Measurements from ENCODE around the gene XPC.
A peak's percentile ranks its signal among the peaks of the same experiment; 100 is the strongest.

The XPC gene

DNA sequence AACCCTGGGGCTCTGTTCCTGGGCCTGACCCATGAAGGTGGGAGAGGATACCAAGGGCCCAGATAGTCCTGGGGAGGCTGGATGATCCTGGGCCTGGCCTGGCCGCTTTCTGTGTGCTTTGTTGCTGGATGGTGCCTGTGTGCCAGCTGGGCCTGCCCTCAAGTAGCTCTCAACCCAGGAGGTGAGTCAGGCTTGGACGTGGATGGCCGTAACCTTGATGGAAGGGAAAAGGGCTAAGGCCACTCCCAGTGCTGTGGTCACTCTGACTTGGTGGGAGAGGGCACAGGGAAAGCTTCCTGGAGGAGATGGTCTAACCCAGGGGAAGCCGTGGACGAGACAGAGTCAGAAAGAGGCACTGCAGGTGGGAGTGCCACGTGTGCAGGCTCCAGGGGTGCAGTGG, 44.1 kb downstream of the XPC start:
- no peak for DNase-seq

DNA sequence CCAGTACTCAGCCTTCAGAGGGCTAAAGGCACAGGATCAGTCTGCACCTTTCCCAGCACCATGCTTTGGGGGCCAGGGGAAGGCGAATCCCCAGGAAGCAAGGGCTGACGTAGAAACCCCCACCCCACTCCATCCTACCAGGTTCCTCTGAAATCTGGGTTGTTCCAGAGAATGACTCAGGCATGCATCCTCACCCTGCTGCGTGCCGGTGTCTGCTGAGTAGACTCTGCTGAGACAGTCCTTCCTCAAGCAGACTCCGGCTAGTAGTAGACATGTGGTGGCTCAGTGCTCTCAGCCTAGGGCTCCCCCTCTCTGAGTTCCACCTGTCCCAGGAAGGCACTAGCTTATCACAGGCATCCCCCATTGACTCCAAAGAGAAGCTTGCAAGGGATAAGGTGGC, 44.5 kb downstream of the XPC start:
- peak in 1 of 51 donors; percentile 50 for DNase-seq

DNA sequence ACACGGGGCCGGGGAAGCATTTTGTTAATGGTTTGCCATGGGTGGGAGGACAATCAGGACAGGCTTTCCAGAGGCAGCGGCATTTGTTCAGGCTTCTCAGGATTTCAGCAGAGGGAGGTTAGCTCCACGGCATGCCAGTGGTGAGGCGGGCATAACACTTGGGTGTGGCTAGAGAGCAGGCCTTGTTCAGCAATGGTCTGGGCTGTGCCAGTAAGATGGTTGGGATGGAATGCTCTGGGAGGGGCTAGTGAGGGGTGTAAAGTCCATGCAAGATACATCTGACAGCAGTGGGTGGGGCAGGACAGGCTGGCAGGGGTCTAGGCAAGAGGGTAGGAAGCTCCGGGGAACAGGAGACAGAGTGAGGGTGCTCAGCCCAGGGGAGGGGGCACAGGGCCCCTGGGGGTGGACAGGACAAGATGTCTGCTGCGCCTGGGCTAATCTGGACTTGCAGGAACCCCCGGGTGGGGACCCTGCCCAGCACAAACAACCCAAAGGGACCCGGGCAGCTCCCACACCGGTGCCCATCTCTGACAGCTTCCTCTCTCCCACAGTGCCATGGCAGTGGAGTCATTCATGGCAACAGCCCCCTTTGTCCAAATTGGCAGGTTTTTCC, 45.1 kb downstream of the XPC start:
- DNase-seq: no peak

GRCh38 chr3:14132689-14133088, 45.7 kb downstream of the XPC start:
- no peak for DNase-seq

DNA sequence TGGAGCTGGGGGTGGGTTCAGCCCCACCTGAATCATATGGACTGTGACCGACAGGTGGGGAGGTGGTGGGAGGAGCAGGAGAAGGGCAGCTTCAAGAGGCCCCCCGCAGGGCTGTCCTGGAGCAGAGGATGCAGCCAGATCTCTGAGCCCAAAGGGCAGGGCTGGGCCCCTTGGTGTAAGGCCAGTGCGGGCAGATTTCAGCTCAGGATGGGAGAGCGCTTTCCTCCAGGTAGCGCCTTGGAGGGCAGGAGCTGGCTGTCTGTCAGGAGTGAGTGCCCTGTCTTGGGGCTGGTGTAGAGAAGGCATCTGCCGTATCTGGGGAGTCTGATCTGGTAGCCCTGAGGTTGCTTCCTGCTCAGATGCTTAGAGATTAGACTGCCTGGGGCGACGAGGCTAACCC, 46.3 kb downstream of the XPC start:
- no peak for DNase-seq

DNA sequence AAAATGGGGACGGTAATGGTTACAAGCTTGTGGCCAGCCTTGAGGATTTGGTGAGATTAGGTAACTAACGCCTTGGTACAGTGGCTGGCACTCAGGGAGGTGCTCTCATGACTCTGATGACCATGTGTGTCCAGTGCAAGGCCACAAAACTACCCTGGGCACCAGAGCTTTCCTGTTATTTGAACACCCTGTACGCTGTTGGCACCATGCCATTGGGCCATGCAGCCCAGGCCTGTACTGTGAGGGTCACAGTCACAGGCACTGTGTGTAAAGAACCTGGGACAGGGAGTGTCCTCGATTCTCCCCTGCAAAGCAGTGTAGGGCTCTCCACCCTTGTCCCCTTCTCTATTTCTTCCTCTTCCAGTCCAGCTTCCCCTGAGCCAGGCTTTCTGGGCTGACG, 47.3 kb downstream of the XPC start:
- no peak for DNase-seq

- DNase-seq: no peak
Measured at GRCh38 chr3:14130707-14131106, 47.7 kb downstream of the XPC start.

GRCh38 chr3:14130230-14130629, 48.2 kb downstream of the XPC start:
- no peak for DNase-seq

DNA sequence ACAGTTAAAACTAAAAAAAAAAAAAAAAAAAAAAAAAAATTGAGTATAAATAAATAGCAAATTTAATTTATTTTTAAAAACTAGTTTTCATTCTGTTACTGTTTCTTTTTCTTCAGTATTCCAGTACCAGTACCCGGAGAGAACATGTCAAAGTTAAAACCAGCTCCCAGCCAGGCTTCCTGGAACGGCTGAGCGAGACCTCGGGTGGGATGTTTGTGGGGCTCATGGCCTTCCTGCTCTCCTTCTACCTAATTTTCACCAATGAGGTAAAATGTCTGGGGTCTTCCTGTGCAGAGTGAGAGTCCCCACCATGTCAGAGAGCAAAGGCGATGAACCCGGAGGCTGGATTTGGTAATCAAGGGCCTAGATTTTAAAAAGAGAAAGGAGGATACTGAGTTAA, 49.1 kb downstream of the XPC start:
- DNase-seq: no peak

DNA sequence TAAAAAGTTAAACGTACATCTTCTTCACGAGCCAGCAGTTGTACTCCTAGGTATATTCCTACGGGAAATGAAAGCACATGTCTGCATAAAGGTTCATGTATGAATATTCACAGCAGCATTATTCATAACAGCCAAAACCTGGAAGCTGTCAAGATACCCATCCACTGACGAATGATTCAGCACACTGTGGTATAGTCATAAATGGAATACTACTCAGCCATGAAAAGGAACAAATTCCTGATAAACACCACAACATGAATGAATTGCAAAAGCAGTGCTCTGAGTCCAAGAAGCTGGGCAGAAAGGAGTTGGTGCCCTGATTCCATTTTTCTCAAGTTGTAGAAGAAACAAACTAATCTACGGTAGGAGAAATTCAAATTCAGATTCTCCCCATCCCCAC, 49.7 kb downstream of the XPC start:
- no peak for DNase-seq

DNA sequence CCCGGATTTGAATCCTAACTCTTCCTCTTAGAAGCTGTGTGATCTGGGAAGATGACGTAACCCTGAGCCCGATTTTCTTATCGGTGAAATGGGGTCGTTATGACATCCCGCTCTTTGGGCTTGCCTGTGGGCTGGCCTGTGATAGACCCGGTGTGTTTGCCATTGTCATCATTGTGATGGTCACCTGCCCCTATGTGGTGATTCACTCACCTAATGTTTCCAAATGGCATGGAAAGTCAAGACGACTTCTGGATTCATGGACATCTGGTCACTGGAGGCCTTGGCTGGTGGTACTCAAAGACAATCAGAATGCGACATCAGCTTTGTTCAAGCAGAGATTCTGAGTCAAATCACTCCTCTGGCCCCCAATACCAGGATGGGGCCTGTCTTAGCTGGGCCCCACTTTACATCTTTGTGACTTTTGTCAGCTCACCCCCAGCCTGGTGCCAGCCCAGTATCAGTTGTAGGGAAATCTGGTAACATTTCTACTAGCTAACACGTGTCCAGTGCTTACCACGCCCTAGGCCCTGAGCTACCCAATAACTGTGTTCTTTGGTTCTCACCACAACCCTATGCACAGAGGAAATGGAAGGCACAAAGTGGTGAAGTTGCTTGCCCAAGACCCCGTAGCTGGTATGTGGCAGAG, 50.8 kb downstream of the XPC start:
- no peak for DNase-seq

DNA sequence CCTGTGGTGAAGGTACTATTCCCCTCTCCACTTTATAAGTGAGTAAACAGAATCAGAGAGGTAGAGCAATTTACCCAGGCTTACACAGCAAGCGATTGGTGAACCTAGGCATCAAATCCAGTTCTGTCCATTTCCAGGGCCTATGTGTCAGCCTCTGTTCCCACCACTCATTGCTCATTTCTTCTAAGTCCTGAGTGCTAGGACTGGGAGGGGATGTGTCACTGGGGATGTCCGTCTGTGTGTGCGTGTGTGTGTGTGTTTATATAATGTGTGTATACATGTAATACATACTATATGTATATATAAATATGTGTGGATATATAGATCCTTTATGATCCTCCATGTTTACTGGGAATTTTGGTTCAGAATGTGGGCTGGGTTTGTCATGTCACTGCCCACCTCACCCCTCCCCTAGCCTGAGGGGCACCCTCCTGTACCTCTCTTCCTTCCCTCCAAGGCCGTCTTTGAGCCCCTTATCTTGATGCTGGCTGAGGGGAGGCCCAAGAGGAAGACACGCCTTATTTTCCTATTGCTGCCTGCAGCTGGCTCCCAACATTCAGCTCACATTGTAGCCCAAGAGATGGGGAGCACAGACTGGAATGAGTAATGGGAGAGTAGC, 51.4 kb downstream of the XPC start:
- no peak for DNase-seq

DNA sequence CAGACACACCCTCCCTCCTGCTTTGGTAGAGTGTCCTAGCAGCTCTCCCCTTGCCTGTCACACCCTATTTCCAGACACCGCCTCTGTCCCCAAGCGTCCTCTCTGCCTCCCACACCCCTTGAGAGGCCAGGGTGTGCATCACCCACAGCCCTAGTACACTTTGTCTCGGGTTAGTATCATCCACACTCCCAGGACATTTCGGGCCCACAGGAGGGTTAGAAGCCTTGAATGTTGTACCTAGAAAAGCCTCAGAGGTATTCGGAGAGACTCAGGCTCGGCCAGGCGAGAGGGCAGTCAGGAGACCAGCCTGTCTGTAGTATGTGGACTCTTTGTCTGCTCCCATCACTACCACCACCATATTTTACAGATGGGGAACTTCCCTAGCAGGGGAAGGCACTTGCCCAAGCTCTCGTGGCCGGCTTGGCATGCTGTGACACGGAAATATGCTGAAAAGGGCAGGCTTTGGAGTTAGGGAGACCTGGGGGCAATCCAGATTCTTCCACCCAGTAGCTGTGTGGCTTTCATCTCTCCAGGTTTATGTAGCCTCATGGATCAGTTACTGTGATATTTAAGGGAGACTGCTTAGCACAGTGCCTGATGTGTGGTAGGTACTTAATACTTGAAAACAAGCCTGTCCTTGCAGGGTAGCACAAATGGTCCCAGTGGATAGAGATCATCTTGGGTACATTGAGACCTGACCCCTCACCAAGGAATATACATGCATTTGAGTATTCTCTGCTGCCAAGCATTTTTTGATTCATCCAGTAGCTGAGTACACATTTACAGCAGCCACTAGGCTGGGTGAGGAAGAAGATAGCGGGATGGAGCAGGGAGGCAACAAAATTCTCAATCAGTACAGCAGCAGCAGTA, 52.1 kb downstream of the XPC start:
- no peak for DNase-seq

- DNase-seq: peak in 19 of 51 donors; percentile 17 to 71 (median 53)
Measured at GRCh38 chr3:14125193-14126016, 53.0 kb downstream of the XPC start.

- DNase-seq: peak; percentile 89 to 100 (median 98)
Measured at GRCh38 chr3:14124615-14125192, 53.7 kb downstream of the XPC start, which contains the start of the genes CHCHD4 and TMEM43. CHCHD4 (minus strand) TSS chr3:14124870; CDS start chr3:14124676, 194 bp downstream. TMEM43 (plus strand) TSS chr3:14125052; CDS start chr3:14125194, 142 bp downstream.

DNA sequence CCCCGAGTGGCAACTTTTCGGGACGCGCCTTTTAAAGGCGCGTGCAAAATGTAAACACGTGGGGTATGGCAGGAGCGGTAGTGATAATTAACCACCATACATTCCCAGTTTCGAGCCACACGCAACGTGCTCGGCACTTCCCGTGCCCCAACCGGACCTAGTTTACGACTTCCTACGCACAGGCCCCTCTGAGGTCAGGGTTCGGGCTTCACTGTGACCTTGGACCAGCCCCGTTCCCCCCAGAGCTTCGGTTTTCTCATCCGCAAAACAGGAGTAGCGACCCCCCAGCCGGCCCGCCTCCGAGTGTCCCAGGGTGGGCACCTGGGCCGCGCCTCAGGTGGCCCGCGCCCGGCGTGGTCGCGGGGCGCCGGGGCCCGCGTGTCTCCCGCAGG, 54.2 kb downstream of the XPC start:
- peak in 41 of 51 donors; percentile 27 to 90 (median 66) for DNase-seq

DNA sequence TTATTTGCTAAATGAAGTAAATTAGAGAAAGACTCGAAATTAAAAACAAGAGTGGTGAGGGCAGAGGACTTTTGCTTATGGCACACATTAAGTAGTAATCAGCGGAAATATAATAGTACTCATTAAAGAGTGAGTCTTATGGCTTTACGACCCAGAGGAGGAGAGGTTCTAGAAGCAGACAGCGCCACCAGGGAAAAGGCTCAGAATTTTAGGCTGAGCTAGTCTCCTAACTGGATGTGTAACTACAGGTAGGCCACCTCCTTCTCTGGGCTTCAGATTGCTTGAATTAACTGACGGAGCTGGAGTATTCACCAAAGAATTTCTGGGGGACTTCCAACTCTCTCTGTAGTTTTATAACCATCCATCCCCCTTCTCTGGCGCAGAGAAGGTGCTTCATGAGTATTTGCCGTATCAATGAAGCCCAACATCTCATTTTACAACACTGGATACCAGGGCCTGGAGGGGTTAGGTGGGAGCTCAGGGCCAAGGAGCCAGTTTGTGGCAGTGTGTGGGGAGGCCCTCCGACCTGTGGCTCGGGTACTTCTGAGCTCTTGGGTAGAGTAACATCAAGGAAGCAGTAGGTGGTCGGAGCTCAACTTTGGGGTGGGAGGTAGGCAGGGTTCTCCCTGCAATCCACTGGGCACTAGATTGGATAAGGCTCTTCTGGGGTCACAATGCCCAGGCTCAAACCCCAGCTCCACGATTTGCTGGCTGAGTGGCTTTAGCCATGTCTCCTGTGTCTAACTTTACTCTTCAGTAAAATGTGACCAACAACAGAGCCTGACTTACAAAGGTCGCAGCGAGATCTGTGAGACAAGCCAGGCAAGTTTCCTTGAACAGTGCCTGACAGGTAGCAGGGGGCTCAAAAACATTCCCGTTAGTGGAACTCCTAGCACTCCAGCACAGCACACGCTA, 54.8 kb downstream of the XPC start:
- DNase-seq: no peak

GRCh38 chr3:14122301-14122700, 56.1 kb downstream of the XPC start:
- no peak for DNase-seq

- DNase-seq: no peak
Measured at GRCh38 chr3:14121859-14122258, 56.5 kb downstream of the XPC start.
